ENCODE measurements around the gene ANKRD33B.

The ANKRD33B gene

DNA sequence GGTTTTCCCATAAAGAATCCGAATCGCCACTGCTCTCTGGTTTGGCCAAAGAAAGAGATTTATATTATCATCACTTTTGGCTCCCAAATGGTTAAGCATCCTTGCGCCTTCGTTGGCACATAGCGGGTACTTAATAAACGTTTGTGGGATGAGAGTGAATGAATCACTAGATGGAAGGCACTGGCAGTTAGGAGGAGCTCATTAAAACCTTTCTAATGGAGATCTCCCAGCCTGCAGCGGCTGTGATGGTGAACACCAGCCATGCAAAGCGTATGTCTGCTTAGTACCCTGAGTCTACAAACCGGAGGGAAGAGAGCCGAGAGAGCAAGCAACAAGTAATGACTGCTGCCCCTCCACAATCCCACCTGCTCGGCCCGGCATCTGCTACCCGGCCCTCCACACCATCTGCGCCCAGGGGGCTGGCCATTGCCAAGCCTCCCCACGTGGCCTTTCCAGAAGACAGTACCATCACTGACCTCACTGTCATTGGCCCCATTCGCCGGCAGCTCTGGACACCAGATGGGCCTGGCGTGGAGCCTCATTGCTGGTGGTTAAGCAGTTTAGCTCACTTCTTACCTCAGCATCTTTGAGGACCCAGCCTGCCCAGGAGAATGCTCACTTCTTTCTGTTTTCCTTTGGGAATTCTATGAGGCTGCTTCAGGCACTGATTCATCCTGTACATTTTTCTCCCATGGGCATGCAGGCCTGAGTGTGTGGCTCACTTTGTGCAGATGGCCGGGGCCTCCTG, 39.3 kb upstream of the ANKRD33B start:
- Histone ChIP-seq H3K4me3 (no peak overlapping the region), H3K9me3 (replicated peaks in 1 of 11) (peaks cover 19 to 24% (median 22%) of the 10 kb centered on the region in 11 experiments), H3K27me3 (no peaks in the 10 kb centered on the region), H3K4me2 (peak overlapping the region in 4 of 11 experiments; percentile 1 to 22 (median 15); a peak in 2 of 22 replicates), H3K36me3 (no peaks in the 10 kb centered on the region), H3K4me1 (peaks cover 0 to 27% (median 17%) of the 10 kb centered on the region in 10 experiments; a peak in 15 of 20 replicates), H4K20me1 (no peaks in the 10 kb centered on the region), H3K27ac (no peak overlapping the region), H3K9ac (no peak overlapping the region)
- no peak for TF ChIP-seq Cebpa-rat (IDR thresholded peaks at IDR 0.05)

DNA sequence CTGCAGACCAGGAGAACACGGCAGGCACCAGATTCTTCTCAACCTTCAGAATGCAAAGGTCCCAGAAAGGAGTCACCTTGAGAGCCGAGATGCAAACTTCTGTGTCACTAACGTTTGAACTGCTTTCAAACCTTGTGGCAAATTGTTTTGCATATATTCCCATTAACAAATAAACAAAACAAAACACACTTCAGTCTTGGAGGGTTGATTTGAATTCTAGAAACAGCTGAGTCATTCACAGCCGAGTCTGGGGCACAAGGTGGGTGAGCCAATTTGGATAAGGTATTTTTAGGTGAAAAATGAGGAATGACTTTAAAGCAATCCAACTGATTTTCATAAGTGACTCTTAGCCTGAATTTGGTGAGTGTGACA, 38.8 kb upstream of the ANKRD33B start:
- peaks cover 19 to 24% (median 22%) of the 10 kb centered on the region in 11 experiments for H3K9me3 ChIP-seq (replicated peaks in 1 of 11)
- H3K27me3 ChIP-seq = no peaks in the 10 kb centered on the region
- no peak for TF ChIP-seq Cebpa-rat (IDR thresholded peaks at IDR 0.05)
- peak overlapping the region in 4 of 11 experiments; percentile 1 to 22 (median 15); a peak in 3 of 22 replicates for H3K4me2 ChIP-seq
- H3K4me3 ChIP-seq = no peak overlapping the region
- H3K27ac ChIP-seq = no peak overlapping the region
- no peaks in the 10 kb centered on the region for H4K20me1 ChIP-seq
- no peaks in the 10 kb centered on the region for H3K36me3 ChIP-seq
- no peak overlapping the region for H3K9ac ChIP-seq
- peaks cover 0 to 27% (median 15%) of the 10 kb centered on the region in 10 experiments; a peak in 13 of 20 replicates for H3K4me1 ChIP-seq

GRCh38 chr5:10527281-10527950, 36.5 kb upstream of the ANKRD33B start:
- Histone ChIP-seq H3K27me3 (no peaks in the 10 kb centered on the region), H3K9me3 (replicated peaks in 1 of 11) (peaks cover 11 to 21% (median 14%) of the 10 kb centered on the region in 11 experiments; a peak in 20 of 22 replicates), H3K4me1 (peaks cover 0 to 27% (median 15%) of the 10 kb centered on the region in 10 experiments; a peak in 13 of 20 replicates), H3K9ac (no peak overlapping the region), H3K4me2 (peak overlapping the region in 3 of 11 experiments; percentile 0 to 31 (median 9); a peak in 2 of 22 replicates), H3K27ac (no peak overlapping the region), H3K36me3 (no peaks in the 10 kb centered on the region), H4K20me1 (no peaks in the 10 kb centered on the region), H3K4me3 (no peak overlapping the region)
- TF ChIP-seq Cebpa-rat (IDR thresholded peaks at IDR 0.05) = no peak

- Histone ChIP-seq H4K20me1 (no peaks in the 10 kb centered on the region), H3K4me3 (no peak overlapping the region), H3K27me3 (no peaks in the 10 kb centered on the region), H3K9me3 (replicated peaks in 1 of 11) (peaks cover 4 to 13% (median 6%) of the 10 kb centered on the region in 11 experiments; a peak in 20 of 22 replicates), H3K36me3 (no peaks in the 10 kb centered on the region), H3K9ac (no peak overlapping the region), H3K4me1 (peaks cover 0 to 27% (median 15%) of the 10 kb centered on the region in 10 experiments; a peak in 13 of 20 replicates), H3K4me2 (0 out of 22 replicates have a peak overlapping the region, but pooled peaks of 1 of the 11 experiments have one; percentile 31), H3K27ac (no peak overlapping the region)
- TF ChIP-seq Cebpa-rat (IDR thresholded peaks at IDR 0.05) = no peak
Observed at GRCh38 chr5:10528056-10528816, 35.6 kb upstream of the ANKRD33B start.

- TF ChIP-seq Cebpa-rat (IDR thresholded peaks at IDR 0.05) = no peak
- H3K4me2 ChIP-seq = no peak overlapping the region
- H3K9ac ChIP-seq = no peak overlapping the region
- H4K20me1 ChIP-seq = no peaks in the 10 kb centered on the region
- no peaks in the 10 kb centered on the region for H3K36me3 ChIP-seq
- H3K9me3 ChIP-seq (replicated peaks in 1 of 11) = peaks cover 0 to 7% (median 0%) of the 10 kb centered on the region in 11 experiments; a peak in 4 of 22 replicates
- H3K4me1 ChIP-seq = peaks cover 4 to 30% (median 17%) of the 10 kb centered on the region in 10 experiments; a peak in 15 of 20 replicates
- no peak overlapping the region for H3K27ac ChIP-seq
- H3K27me3 ChIP-seq = no peaks in the 10 kb centered on the region
- no peak overlapping the region for H3K4me3 ChIP-seq
Observed at GRCh38 chr5:10528827-10529226, 35.0 kb upstream of the ANKRD33B start.

- H4K20me1 ChIP-seq = no peaks in the 10 kb centered on the region
- no peak overlapping the region for H3K4me2 ChIP-seq
Observed at GRCh38 chr5:10530601-10531320, 33.1 kb upstream of the ANKRD33B start.

DNA sequence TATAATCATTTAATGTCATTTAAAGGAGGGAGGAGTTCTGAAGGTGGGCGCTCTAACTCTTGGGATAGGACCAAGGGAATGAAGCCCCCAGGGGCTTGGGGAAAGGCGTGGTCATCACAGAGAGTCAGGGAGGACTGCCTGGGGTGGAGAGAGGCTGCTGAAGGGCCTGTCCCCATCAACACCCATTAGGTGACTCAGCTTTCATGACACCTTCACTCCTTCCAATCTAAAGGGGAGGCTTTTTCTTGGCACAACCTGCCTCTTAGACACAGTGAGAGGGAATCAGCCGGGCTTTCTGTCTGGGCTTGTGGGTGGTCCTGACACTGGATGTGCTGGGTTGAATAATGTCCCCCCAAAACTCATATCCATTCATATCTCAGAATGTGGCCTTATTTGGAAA, 31.4 kb upstream of the ANKRD33B start:
- H3K9me3 ChIP-seq (replicated peaks in 1 of 11) = peaks cover 0 to 7% (median 0%) of the 10 kb centered on the region in 11 experiments; a peak in 3 of 22 replicates
- no peak overlapping the region for H3K4me3 ChIP-seq
- H3K27me3 ChIP-seq = no peaks in the 10 kb centered on the region
- H3K9ac ChIP-seq = no peak overlapping the region
- peaks cover 21 to 44% (median 30%) of the 10 kb centered on the region in 10 experiments for H3K4me1 ChIP-seq
- H4K20me1 ChIP-seq = no peaks in the 10 kb centered on the region
- TF ChIP-seq Cebpa-rat (IDR thresholded peaks at IDR 0.05) = no peak
- no peak overlapping the region for H3K27ac ChIP-seq
- H3K4me2 ChIP-seq = no peak overlapping the region
- H3K36me3 ChIP-seq = no peaks in the 10 kb centered on the region

More at GRCh38 chr5:10530601-10531320, 33.1 kb upstream of the ANKRD33B start:
- H3K4me3 ChIP-seq = no peak overlapping the region
- no peaks in the 10 kb centered on the region for H3K36me3 ChIP-seq
- no peaks in the 10 kb centered on the region for H3K27me3 ChIP-seq
- no peak overlapping the region for H3K9ac ChIP-seq
- H3K9me3 ChIP-seq (replicated peaks in 1 of 11) = peaks cover 0 to 7% (median 0%) of the 10 kb centered on the region in 11 experiments; a peak in 3 of 22 replicates
- peaks cover 4 to 35% (median 20%) of the 10 kb centered on the region in 10 experiments; a peak in 17 of 20 replicates for H3K4me1 ChIP-seq
- H3K27ac ChIP-seq = no peak overlapping the region
- no peak for TF ChIP-seq Cebpa-rat (IDR thresholded peaks at IDR 0.05)

DNA sequence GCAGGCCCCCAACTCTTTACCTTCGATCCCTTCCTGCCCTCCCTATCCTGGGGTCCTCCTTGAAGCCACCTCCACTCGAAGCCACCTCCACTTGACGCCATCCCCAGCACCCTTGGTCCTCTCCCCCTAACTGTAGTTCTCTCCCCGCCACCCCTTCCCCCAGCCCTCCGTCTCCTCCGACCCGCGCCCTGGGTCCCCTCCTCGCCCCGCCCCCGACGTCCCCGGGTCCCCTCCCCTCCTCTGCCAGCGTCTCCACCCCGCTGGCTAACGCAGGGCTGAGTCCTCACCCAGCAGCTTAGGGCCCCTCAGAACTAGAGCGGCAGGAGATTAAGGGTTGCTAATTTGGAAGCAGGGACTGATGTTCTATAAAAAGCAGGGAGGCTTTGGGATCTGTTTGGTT, 30.6 kb upstream of the ANKRD33B start:
- TF ChIP-seq Cebpa-rat (IDR thresholded peaks at IDR 0.05) = no peak
- H3K36me3 ChIP-seq = no peaks in the 10 kb centered on the region
- H3K4me1 ChIP-seq = peaks cover 29 to 48% (median 35%) of the 10 kb centered on the region in 10 experiments
- no peaks in the 10 kb centered on the region for H3K27me3 ChIP-seq
- H3K9me3 ChIP-seq (replicated peaks in 1 of 11) = peaks cover 0 to 7% (median 0%) of the 10 kb centered on the region in 11 experiments; a peak in 3 of 22 replicates
- no peak overlapping the region; a peak in 1 of 22 replicates for H3K9ac ChIP-seq
- H3K27ac ChIP-seq = no peak overlapping the region
- H4K20me1 ChIP-seq = no peaks in the 10 kb centered on the region
- peak overlapping the region in 8 of 11 experiments; percentile 16 to 46 (median 30); a peak in 10 of 22 replicates for H3K4me2 ChIP-seq
- no peak overlapping the region for H3K4me3 ChIP-seq
